HEK293 (cell line): Measurements from ENCODE around the gene MALAT1.

ENCODE experiments used
- CTCF ChIA-PET: fragments of 350-600 bp; formaldehyde crosslinking; extraction: SDS; loops from one replicate; lab custom pipeline; 2021; ENCODE audit warnings: antibody characterized with exemption; lab: Yijun Ruan, JAX
- POLR2A ChIA-PET: fragments of 300-600 bp; formaldehyde crosslinking; extraction: SDS; loops from one replicate; lab custom pipeline; 2020; ENCODE audit warnings: antibody characterized with exemption, inconsistent platforms; lab: Yijun Ruan, JAX
- H3K27ac ChIP-seq: fragments of 200-500 bp; sonication (Bioruptor generic); 2 replicates; pipeline ENCODE4 v1.5.1; 2014; ENCODE audit warnings: low read depth, low read length, control low read depth, inconsistent platforms; ENCODE audit errors: extremely low read depth
- H3K36me3 ChIP-seq, 2 experiments: fragments of 200-500 bp in 1 of 2; sonication (Bioruptor generic) in 1 of 2; 1 replicate in 1 of 2; 2 replicates in 1 of 2; pipeline ENCODE4 v1.5.1; 2014 to 2017; ENCODE audit warnings: inconsistent platforms in 2 of 2, low read length in 2 of 2; ENCODE audit not compliant: control insufficient read depth in 2 of 2, insufficient read depth in 1 of 2
- H3K4me1 ChIP-seq: fragments of 200-500 bp; sonication (Bioruptor generic); 2 replicates; pipeline ENCODE4 v1.5.1; 2014; ENCODE audit warnings: mild to moderate bottlenecking, low read length, inconsistent platforms; ENCODE audit not compliant: control insufficient read depth, insufficient read depth
- H3K4me3 ChIP-seq: 2 replicates; pipeline ENCODE4 v1.5.1; 2011; ENCODE audit warnings: low read depth, mild to moderate bottlenecking, control low read depth, low read length, moderate library complexity
- H3K9me3 ChIP-seq: fragments of 200-500 bp; sonication (Bioruptor generic); 2 replicates; pipeline ENCODE4 v1.5.1; 2014; ENCODE audit warnings: low read depth, low read length, inconsistent platforms; ENCODE audit not compliant: control insufficient read depth, insufficient read depth
- FEZF1 ChIP-seq: fragments of 450-650 bp; formaldehyde crosslinking; IDR thresholded peaks from 2 replicates; pipeline ENCODE4 v1.5.1; 2016; ENCODE audit warnings: missing biosample characterization, missing genetic modification characterization
- MYNN ChIP-seq: fragments of 450-650 bp; formaldehyde crosslinking; IDR thresholded peaks from 2 replicates; pipeline ENCODE4 v1.5.1; 2016; ENCODE audit warnings: missing biosample characterization, missing genetic modification characterization, borderline replicate concordance
- SALL2 ChIP-seq: fragments of 450-650 bp; formaldehyde crosslinking; IDR thresholded peaks from 2 replicates; pipeline ENCODE4 v1.5.0; 2017; ENCODE audit warnings: missing biosample characterization, mild to moderate bottlenecking, missing genetic modification characterization, borderline replicate concordance
- SCRT2 ChIP-seq: fragments of 450-650 bp; formaldehyde crosslinking; IDR thresholded peaks from 2 replicates; pipeline ENCODE4 v1.5.1; 2016; ENCODE audit warnings: missing biosample characterization, missing genetic modification characterization
- SP7 ChIP-seq: fragments of 450-650 bp; formaldehyde crosslinking; IDR thresholded peaks from 2 replicates; pipeline ENCODE4 v1.5.1; 2016; ENCODE audit warnings: missing biosample characterization, missing genetic modification characterization
- WT1 ChIP-seq: fragments of 450-650 bp; formaldehyde crosslinking; IDR thresholded peaks from 2 replicates; pipeline ENCODE4 v1.5.1; 2016; ENCODE audit warnings: missing biosample characterization, missing genetic modification characterization
- ZBTB21 ChIP-seq: fragments of 450-650 bp; formaldehyde crosslinking; IDR thresholded peaks from 2 replicates; pipeline ENCODE4 v1.5.1; 2017; ENCODE audit warnings: missing biosample characterization, missing genetic modification characterization
- ZFHX2 ChIP-seq: fragments of 450-650 bp; formaldehyde crosslinking; conservative IDR thresholded peaks from 2 replicates; pipeline ENCODE4 v1.5.1; 2016; ENCODE audit warnings: missing biosample characterization, missing genetic modification characterization
- ZNF114 ChIP-seq: fragments of 450-650 bp; formaldehyde crosslinking; IDR thresholded peaks from 2 replicates; pipeline ENCODE4 v1.5.0; 2017; ENCODE audit warnings: missing biosample characterization, missing genetic modification characterization
- ZNF16 ChIP-seq: fragments of 450-650 bp; formaldehyde crosslinking; IDR thresholded peaks from 2 replicates; pipeline ENCODE4 v1.5.1; 2016; ENCODE audit warnings: low read depth, missing biosample characterization, missing genetic modification characterization
- ZNF175 ChIP-seq: fragments of 450-650 bp; formaldehyde crosslinking; IDR thresholded peaks from 2 replicates; pipeline ENCODE4 v1.5.1; 2016; ENCODE audit warnings: missing biosample characterization, missing genetic modification characterization
- ZNF239 ChIP-seq: fragments of 450-650 bp; formaldehyde crosslinking; IDR thresholded peaks from 2 replicates; pipeline ENCODE4 v1.5.1; 2016; ENCODE audit warnings: missing biosample characterization, missing genetic modification characterization
- ZNF24 ChIP-seq: fragments of 450-650 bp; formaldehyde crosslinking; IDR thresholded peaks from 2 replicates; pipeline ENCODE4 v1.5.1; 2016; ENCODE audit warnings: missing biosample characterization, missing genetic modification characterization
- ZNF394 ChIP-seq: fragments of 450-650 bp; formaldehyde crosslinking; IDR thresholded peaks from 2 replicates; pipeline ENCODE4 v1.5.1; 2016; ENCODE audit warnings: missing biosample characterization, missing genetic modification characterization, mild to moderate bottlenecking, moderate library complexity, borderline replicate concordance
- ZNF510 ChIP-seq: fragments of 450-650 bp; formaldehyde crosslinking; IDR thresholded peaks from 2 replicates; pipeline ENCODE4 v1.5.1; 2018; ENCODE audit warnings: mild to moderate bottlenecking, missing genetic modification characterization, missing biosample characterization; ENCODE audit not compliant: insufficient replicate concordance
- ZNF561 ChIP-seq: fragments of 450-650 bp; IDR thresholded peaks from 2 replicates; pipeline ENCODE4 v1.5.1; 2018; ENCODE audit warnings: missing biosample characterization, missing genetic modification characterization, borderline replicate concordance
- ZNF621 ChIP-seq: fragments of 450-650 bp; formaldehyde crosslinking; IDR thresholded peaks from 2 replicates; pipeline ENCODE4 v1.5.1; 2017; ENCODE audit warnings: missing biosample characterization, missing genetic modification characterization
- ZNF768 ChIP-seq: fragments of 450-650 bp; formaldehyde crosslinking; IDR thresholded peaks from 2 replicates; pipeline ENCODE4 v1.5.1; 2018; ENCODE audit warnings: missing biosample characterization, mild to moderate bottlenecking, missing genetic modification characterization
- ZNF791 ChIP-seq: fragments of 450-650 bp; formaldehyde crosslinking; IDR thresholded peaks from 2 replicates; pipeline ENCODE4 v1.5.1; 2016; ENCODE audit warnings: missing biosample characterization, missing genetic modification characterization
- TF ChIP-seq, protein P1 (sequence below): fragments of 450-650 bp; IDR thresholded peaks from 2 replicates; pipeline ENCODE4 v1.5.1; 2018; ENCODE audit warnings: missing biosample characterization, mild to moderate bottlenecking, missing genetic modification characterization
- TF ChIP-seq, protein P2 (sequence below): fragments of 450-650 bp; formaldehyde crosslinking; IDR thresholded peaks from 2 replicates; pipeline ENCODE4 v1.5.1; 2017; ENCODE audit warnings: missing biosample characterization, missing genetic modification characterization
- TF ChIP-seq, protein P3 (sequence below): fragments of 450-650 bp; formaldehyde crosslinking; IDR thresholded peaks from 2 replicates; pipeline ENCODE4 v1.5.1; 2016; ENCODE audit warnings: missing biosample characterization, missing genetic modification characterization
- TF ChIP-seq, protein P4 (sequence below): fragments of 450-650 bp; formaldehyde crosslinking; IDR thresholded peaks from 2 replicates; pipeline ENCODE4 v1.5.1; 2017; ENCODE audit warnings: missing biosample characterization, missing genetic modification characterization
- TF ChIP-seq, protein P5 (sequence below): fragments of 450-650 bp; formaldehyde crosslinking; IDR thresholded peaks from 2 replicates; pipeline ENCODE4 v1.5.1; 2016; ENCODE audit warnings: missing biosample characterization, missing genetic modification characterization
- TF ChIP-seq, protein P6 (sequence below): fragments of 450-650 bp; formaldehyde crosslinking; IDR thresholded peaks from 2 replicates; pipeline ENCODE4 v1.5.1; 2016; ENCODE audit warnings: missing biosample characterization, missing genetic modification characterization

MALAT1 gene

DNA sequence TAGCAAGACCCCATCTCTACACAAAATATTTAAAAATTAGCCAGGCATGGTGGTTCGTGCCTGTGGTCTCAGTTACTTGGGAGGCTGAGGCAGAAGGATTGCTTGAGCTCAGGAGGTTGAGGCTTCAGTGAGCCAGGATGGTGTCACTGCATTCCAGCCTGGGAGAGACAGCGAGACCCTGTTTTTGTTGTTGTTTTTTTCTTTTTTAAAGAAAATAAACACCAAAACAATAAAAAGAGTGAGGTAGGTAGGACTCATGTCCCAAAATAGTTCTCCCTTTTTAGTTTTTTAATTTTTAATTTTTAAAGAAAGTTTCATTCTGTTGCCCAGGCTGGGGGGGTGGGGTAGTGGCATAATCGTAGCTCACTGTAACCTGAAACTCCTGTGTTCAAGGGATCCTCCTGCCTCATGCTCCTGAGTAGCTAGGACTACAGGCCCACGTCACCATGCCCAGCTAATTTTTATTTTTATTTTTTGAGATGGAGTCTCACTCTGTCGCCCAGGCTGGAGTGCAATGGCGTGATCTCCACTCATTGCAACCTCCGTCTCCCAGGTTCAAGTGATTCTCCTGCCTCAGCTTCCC, 25.5 kb upstream of the MALAT1 start (continued):
- TF ChIP-seq, protein P1, sequence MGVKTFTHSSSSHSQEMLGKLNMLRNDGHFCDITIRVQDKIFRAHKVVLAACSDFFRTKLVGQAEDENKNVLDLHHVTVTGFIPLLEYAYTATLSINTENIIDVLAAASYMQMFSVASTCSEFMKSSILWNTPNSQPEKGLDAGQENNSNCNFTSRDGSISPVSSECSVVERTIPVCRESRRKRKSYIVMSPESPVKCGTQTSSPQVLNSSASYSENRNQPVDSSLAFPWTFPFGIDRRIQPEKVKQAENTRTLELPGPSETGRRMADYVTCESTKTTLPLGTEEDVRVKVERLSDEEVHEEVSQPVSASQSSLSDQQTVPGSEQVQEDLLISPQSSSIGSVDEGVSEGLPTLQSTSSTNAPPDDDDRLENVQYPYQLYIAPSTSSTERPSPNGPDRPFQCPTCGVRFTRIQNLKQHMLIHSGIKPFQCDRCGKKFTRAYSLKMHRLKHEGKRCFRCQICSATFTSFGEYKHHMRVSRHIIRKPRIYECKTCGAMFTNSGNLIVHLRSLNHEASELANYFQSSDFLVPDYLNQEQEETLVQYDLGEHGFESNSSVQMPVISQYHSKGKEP (tag by site-specific recombination) = no peak
- TF ChIP-seq ZNF561 (tag by site-specific recombination) (no peak), SALL2 (tag by site-specific recombination) (no peak), ZNF791 (no peak), SP7 (tag by site-specific recombination) (no peak), ZNF175 (tag by site-specific recombination) (no peak), ZNF239 (tag by site-specific recombination) (no peak), ZNF24 (tag by site-specific recombination) (no peak), ZNF394 (tag by site-specific recombination) (peak; percentile 27; the same call in 1 of the 2 replicates), ZBTB21 (tag by site-specific recombination) (no peak), ZNF510 (no peak), MYNN (tag by site-specific recombination) (no peak), ZNF621 (tag by site-specific recombination) (no peak), FEZF1 (tag by site-specific recombination) (no peak), WT1 (0 out of 2 replicates have a peak, but pooled peaks have one; percentile 11), ZNF114 (tag by site-specific recombination) (no peak)
- TF ChIP-seq, protein P2, sequence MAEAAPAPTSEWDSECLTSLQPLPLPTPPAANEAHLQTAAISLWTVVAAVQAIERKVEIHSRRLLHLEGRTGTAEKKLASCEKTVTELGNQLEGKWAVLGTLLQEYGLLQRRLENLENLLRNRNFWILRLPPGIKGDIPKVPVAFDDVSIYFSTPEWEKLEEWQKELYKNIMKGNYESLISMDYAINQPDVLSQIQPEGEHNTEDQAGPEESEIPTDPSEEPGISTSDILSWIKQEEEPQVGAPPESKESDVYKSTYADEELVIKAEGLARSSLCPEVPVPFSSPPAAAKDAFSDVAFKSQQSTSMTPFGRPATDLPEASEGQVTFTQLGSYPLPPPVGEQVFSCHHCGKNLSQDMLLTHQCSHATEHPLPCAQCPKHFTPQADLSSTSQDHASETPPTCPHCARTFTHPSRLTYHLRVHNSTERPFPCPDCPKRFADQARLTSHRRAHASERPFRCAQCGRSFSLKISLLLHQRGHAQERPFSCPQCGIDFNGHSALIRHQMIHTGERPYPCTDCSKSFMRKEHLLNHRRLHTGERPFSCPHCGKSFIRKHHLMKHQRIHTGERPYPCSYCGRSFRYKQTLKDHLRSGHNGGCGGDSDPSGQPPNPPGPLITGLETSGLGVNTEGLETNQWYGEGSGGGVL (tag by site-specific recombination) = no peak
- TF ChIP-seq, protein P3, sequence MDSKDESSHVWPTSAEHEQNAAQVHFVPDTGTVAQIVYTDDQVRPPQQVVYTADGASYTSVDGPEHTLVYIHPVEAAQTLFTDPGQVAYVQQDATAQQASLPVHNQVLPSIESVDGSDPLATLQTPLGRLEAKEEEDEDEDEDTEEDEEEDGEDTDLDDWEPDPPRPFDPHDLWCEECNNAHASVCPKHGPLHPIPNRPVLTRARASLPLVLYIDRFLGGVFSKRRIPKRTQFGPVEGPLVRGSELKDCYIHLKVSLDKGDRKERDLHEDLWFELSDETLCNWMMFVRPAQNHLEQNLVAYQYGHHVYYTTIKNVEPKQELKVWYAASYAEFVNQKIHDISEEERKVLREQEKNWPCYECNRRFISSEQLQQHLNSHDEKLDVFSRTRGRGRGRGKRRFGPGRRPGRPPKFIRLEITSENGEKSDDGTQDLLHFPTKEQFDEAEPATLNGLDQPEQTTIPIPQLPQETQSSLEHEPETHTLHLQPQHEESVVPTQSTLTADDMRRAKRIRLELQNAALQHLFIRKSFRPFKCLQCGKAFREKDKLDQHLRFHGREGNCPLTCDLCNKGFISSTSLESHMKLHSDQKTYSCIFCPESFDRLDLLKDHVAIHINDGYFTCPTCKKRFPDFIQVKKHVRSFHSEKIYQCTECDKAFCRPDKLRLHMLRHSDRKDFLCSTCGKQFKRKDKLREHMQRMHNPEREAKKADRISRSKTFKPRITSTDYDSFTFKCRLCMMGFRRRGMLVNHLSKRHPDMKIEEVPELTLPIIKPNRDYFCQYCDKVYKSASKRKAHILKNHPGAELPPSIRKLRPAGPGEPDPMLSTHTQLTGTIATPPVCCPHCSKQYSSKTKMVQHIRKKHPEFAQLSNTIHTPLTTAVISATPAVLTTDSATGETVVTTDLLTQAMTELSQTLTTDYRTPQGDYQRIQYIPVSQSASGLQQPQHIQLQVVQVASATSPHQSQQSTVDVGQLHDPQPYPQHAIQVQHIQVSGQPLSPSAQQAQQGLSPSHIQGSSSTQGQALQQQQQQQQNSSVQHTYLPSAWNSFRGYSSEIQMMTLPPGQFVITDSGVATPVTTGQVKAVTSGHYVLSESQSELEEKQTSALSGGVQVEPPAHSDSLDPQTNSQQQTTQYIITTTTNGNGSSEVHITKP (tag by site-specific recombination) = no peak
- TF ChIP-seq, protein P4, sequence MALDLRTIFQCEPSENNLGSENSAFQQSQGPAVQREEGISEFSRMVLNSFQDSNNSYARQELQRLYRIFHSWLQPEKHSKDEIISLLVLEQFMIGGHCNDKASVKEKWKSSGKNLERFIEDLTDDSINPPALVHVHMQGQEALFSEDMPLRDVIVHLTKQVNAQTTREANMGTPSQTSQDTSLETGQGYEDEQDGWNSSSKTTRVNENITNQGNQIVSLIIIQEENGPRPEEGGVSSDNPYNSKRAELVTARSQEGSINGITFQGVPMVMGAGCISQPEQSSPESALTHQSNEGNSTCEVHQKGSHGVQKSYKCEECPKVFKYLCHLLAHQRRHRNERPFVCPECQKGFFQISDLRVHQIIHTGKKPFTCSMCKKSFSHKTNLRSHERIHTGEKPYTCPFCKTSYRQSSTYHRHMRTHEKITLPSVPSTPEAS (tag by site-specific recombination) = no peak

DNA sequence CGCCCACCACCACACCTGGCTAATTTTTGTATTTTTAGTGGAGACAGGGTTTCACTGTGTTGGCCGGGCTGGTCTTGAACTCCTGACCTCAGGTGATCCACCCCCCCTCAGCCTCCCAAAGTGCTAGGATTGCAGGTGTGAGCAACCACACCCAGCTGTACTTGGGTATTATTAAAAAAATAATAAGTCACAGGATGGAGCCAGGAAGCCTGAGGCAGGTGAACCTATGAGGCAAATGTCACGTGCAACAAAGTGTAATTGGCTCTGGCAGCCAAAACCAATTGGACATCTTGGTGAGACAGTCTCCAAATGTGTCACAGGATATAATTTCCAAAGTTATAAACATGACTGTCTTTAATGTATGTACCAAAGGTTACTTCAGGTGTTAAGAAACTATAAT, 24.0 kb upstream of the MALAT1 start:
- POLR2A ChIA-PET = interaction anchor here (1.3 to 9.9 kb wide), 4 partner anchors 13 to 47 kb away, joined by 4 to 560 read pairs (median 46); partner anchors contain the start of gene MALAT1
- H3K4me1 ChIP-seq = peaks cover 5% of the 10 kb centered on the region
- H3K4me3 ChIP-seq = no peak overlapping the region
- no peaks in the 10 kb centered on the region for H3K9me3 ChIP-seq
- H3K27ac ChIP-seq = no peak overlapping the region
- H3K36me3 ChIP-seq = no peaks in the 10 kb centered on the region
- CTCF ChIA-PET = no interaction called here
- TF ChIP-seq ZNF768 (tag by site-specific recombination) (no peak), ZNF16 (tag by site-specific recombination) (no peak), ZNF24 (tag by site-specific recombination) (no peak), SCRT2 (tag by site-specific recombination) (no peak), ZFHX2 (tag by site-specific recombination) (no peak)
- TF ChIP-seq, protein P5, sequence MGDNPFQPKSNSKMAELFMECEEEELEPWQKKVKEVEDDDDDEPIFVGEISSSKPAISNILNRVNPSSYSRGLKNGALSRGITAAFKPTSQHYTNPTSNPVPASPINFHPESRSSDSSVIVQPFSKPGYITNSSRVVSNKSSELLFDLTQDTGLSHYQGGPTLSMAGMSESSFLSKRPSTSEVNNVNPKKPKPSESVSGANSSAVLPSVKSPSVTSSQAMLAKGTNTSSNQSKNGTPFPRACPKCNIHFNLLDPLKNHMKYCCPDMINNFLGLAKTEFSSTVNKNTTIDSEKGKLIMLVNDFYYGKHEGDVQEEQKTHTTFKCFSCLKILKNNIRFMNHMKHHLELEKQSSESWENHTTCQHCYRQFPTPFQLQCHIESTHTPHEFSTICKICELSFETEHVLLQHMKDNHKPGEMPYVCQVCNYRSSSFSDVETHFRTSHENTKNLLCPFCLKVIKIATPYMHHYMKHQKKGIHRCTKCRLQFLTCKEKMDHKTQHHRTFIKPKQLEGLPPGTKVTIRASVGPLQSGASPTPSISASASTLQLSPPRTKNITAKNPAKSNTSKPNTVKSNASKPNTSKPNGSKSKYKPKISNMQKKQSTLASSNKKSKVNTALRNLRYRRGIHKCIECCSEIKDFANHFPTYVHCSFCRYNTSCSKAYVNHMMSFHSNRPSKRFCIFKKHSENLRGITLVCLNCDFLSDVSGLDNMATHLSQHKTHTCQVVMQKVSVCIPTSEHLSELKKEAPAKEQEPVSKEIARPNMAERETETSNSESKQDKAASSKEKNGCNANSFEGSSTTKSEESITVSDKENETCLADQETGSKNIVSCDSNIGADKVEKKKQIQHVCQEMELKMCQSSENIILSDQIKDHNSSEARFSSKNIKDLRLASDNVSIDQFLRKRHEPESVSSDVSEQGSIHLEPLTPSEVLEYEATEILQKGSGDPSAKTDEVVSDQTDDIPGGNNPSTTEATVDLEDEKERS (tag by site-specific recombination) = no peak
- TF ChIP-seq, protein P6, sequence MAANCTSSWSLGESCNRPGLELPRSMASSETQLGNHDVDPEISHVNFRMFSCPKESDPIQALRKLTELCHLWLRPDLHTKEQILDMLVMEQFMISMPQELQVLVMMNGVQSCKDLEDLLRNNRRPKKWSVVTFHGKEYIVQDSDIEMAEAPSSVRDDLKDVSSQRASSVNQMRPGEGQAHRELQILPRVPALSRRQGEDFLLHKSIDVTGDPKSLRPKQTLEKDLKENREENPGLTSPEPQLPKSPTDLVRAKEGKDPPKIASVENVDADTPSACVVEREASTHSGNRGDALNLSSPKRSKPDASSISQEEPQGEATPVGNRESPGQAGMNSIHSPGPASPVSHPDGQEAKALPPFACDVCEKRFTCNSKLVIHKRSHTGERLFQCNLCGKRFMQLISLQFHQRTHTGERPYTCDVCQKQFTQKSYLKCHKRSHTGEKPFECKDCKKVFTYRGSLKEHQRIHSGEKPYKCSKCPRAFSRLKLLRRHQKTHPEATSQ (tag by site-specific recombination) = no peak
